Right lung (tissue), 5 donors: ENCODE data around the gene S100A4. TPM values are rescaled to one million over a fixed set of nuclear protein-coding genes. Genes with fewer than 3 reads are reported as not detected.
A peak's percentile ranks its signal among the peaks of the same experiment; 100 is the strongest.

Experiments used
- DNase-seq, 2 donors: peaks; one replicate each; pipeline ENCODE4 v3.0.0-alpha.2; 2013
- polyA plus RNA-seq, 5 donors: library from polyadenylated mRNA; unstranded; fragments of 120-200 nt; gene quantifications; one replicate each; pipeline versions ENCODE4 v1.2.1 to v1.2.3, GENCODE V29; 2013; ENCODE audit warnings: inconsistent platforms in 1 of 5, low replicate concordance in 1 of 5; ENCODE audit not compliant: insufficient read length in 5 of 5, insufficient read depth in 1 of 5

The S100A4 gene
- polyA plus RNA-seq, 5 donors: 15.9 to 32.6 (median 19.9) TPM

- DNase-seq: no peak
These were observed 35.8 kb downstream of the S100A4 start for GRCh38 chr1:153509729-153510354.

- no peak for DNase-seq
These were observed 36.6 kb downstream of the S100A4 start for GRCh38 chr1:153509036-153509435.

- no peak for DNase-seq
These were observed 37.6 kb downstream of the S100A4 start for GRCh38 chr1:153507926-153508583.

GRCh38 chr1:153506831-153507413 lies 38.7 kb downstream of the S100A4 start:
- DNase-seq: peak; percentile 88 to 89

GRCh38 chr1:153506386-153506785 lies 39.2 kb downstream of the S100A4 start:
- no peak for DNase-seq

- no peak for DNase-seq
These were observed 40.0 kb downstream of the S100A4 start for GRCh38 chr1:153505576-153505975.

GRCh38 chr1:153503766-153504165 lies 41.8 kb downstream of the S100A4 start:
- DNase-seq: no peak

- DNase-seq: peak in 1 of 2 donors; percentile 57
These were observed 46.9 kb downstream of the S100A4 start for GRCh38 chr1:153498746-153499145.

GRCh38 chr1:153495536-153495935 lies 50.1 kb downstream of the S100A4 start:
- DNase-seq: no peak

- peak; percentile 47 to 58 for DNase-seq
These were observed 50.5 kb downstream of the S100A4 start for GRCh38 chr1:153494976-153495535.

Other genes starting within 250 kb of the S100A4 start
- gene PGLYRP3, start 232.9 kb downstream of the S100A4 start, polyA plus RNA-seq: not detected
- gene PGLYRP4, start 197.0 kb downstream of the S100A4 start, polyA plus RNA-seq: not detected
- 10 to 100 TPM; 17.9 to 33.5 (median 28.3) TPM for gene S100A9, start 188.0 kb downstream of the S100A4 start, polyA plus RNA-seq
- gene S100A12, start 170.2 kb downstream of the S100A4 start, polyA plus RNA-seq: 1 to 10 TPM; 1.2 to 3.8 (median 3.0) TPM
- gene S100A8, start 154.7 kb downstream of the S100A4 start, polyA plus RNA-seq: 10 to 100 TPM; 12.1 to 30.7 (median 22.1) TPM
- not detected for gene S100A7A, start 129.3 kb downstream of the S100A4 start, polyA plus RNA-seq
- gene S100A7, start 85.2 kb downstream of the S100A4 start, polyA plus RNA-seq: not detected
- gene S100A6, start 9.8 kb downstream of the S100A4 start, polyA plus RNA-seq: 100 to 1,000 TPM; 138 to 297 (median 187) TPM
- under 1 TPM in 1 of 5 donors, not detected in 4; 0.23 TPM for gene S100A5, start 4.9 kb downstream of the S100A4 start, polyA plus RNA-seq
- gene S100A3, start 3.5 kb upstream of the S100A4 start, polyA plus RNA-seq: under 1 TPM in 2 of 5 donors, not detected in 3; 0.21 to 0.66 TPM
- gene S100A2, start 20.0 kb upstream of the S100A4 start, polyA plus RNA-seq: 1 to 10 TPM in 3 of 5 donors, under 1 TPM in 2; 0.69 to 1.8 (median 1.2) TPM
- gene S100A16, start 67.3 kb upstream of the S100A4 start, polyA plus RNA-seq: 100 to 1,000 TPM; 119 to 177 (median 147) TPM
- 100 to 1,000 TPM in 4 of 5 donors, 10 to 100 TPM in 1; 93.5 to 174 (median 144) TPM for gene S100A14, start 70.5 kb upstream of the S100A4 start, polyA plus RNA-seq
- gene S100A13, start 81.7 kb upstream of the S100A4 start, polyA plus RNA-seq: 100 to 1,000 TPM in 1 of 5 donors, 10 to 100 TPM in 4; 76.9 to 120 (median 96.7) TPM
- 1 to 10 TPM in 4 of 5 donors, under 1 TPM in 1; 1.00 to 2.0 (median 1.6) TPM for gene S100A1, start 82.6 kb upstream of the S100A4 start, polyA plus RNA-seq
- 100 to 1,000 TPM; 106 to 125 (median 120) TPM for gene CHTOP, start 88.3 kb upstream of the S100A4 start, polyA plus RNA-seq
- 10 to 100 TPM; 38.5 to 48.6 (median 41.6) TPM for gene SNAPIN, start 112.9 kb upstream of the S100A4 start, polyA plus RNA-seq
- gene ILF2, start 125.2 kb upstream of the S100A4 start, polyA plus RNA-seq: 100 to 1,000 TPM; 245 to 312 (median 264) TPM
- gene NPR1, start 132.9 kb upstream of the S100A4 start, polyA plus RNA-seq: 10 to 100 TPM; 14.4 to 20.5 (median 15.0) TPM
- gene INTS3, start 182.2 kb upstream of the S100A4 start, polyA plus RNA-seq: 100 to 1,000 TPM in 4 of 5 donors, 10 to 100 TPM in 1; 98.2 to 130 (median 104) TPM
- 10 to 100 TPM; 33.3 to 47.9 (median 41.6) TPM for gene SLC27A3, start 229.6 kb upstream of the S100A4 start, polyA plus RNA-seq